Measurements from ENCODE around the gene GLCCI1. TPM values are rescaled to one million over a fixed set of nuclear protein-coding genes. Genes with fewer than 3 reads are reported as not detected.

Gene GLCCI1
- total RNA-seq, 4 donors from 2014 or later, result 15.6 to 24.0 (median 21.7) TPM

- TF ChIP-seq, protein P1, sequence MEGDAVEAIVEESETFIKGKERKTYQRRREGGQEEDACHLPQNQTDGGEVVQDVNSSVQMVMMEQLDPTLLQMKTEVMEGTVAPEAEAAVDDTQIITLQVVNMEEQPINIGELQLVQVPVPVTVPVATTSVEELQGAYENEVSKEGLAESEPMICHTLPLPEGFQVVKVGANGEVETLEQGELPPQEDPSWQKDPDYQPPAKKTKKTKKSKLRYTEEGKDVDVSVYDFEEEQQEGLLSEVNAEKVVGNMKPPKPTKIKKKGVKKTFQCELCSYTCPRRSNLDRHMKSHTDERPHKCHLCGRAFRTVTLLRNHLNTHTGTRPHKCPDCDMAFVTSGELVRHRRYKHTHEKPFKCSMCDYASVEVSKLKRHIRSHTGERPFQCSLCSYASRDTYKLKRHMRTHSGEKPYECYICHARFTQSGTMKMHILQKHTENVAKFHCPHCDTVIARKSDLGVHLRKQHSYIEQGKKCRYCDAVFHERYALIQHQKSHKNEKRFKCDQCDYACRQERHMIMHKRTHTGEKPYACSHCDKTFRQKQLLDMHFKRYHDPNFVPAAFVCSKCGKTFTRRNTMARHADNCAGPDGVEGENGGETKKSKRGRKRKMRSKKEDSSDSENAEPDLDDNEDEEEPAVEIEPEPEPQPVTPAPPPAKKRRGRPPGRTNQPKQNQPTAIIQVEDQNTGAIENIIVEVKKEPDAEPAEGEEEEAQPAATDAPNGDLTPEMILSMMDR (IDR thresholded peaks at IDR 0.05; ENCODE audit: low read depth), result no peak
Measured at GRCh38 chr7:8115547-8116402, 147.2 kb downstream of the GLCCI1 start.

GRCh38 chr7:8117195-8117594 is 148.6 kb downstream of the GLCCI1 start:
- TF ChIP-seq, protein P1 (IDR thresholded peaks at IDR 0.05; ENCODE audit: low read depth), result no peak

DNA sequence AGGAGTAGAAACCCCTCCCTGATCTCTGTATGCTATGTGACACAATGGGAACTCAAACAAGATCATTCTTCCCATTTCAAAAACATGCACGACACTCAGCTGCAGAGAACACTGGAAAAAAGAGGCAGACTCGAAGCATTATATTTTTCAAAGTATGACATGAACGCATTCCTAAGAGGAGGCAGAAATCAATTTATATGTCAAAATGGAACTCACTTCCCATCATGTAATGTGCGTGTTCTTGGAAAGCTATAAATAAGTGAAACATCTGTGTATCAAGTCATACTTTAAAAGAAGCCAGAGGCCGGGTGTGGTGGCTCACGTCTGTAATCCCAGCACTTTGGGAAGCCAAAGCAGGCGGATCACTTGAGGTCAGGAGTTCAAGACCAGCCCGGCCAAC is 150.7 kb downstream of the GLCCI1 start:
- TF ChIP-seq, protein P1 (IDR thresholded peaks at IDR 0.05; ENCODE audit: low read depth), result no peak

GRCh38 chr7:8120390-8121058 is 151.9 kb downstream of the GLCCI1 start:
- TF ChIP-seq, protein P1 (IDR thresholded peaks at IDR 0.05; ENCODE audit: low read depth), result no peak

- TF ChIP-seq, protein P1 (IDR thresholded peaks at IDR 0.05; ENCODE audit: low read depth), result no peak
Measured at GRCh38 chr7:8121243-8121642, 152.6 kb downstream of the GLCCI1 start.

DNA sequence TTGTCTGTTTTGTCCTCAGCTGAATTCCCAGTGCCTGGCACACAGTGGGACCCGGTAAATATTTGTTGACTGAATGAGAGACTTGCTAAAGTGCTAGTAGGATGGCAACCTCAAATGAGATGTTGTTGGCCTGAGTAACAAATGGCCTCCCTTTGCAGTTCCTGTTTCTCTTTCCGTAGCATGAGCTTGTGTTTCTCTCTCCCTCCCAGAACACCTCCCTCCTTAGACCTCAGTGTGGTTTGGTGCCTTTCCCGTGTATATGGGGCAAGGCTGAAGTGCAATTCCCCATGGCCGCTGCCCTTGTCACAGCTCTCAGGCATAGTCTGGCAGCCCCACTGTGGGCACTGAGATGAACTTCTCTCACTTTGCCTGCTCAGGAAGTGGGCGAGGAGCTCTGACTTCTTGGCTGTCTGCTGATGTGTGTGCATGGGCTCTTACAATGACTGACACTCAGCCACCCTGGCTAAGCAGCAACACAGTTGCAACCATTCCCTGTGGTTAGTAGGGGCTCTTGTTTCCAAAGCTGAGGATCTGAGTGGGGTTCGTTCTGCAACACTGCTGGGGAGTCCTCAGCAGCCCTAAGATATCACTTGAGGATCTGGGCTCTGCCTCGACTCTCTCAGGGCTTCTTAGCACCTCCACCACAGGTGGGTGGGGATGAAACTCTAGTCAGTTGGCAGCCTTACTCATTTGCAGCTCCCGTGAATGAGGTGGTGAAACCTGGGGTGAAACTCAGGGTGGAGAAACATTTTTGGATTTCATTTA is 157.3 kb downstream of the GLCCI1 start:
- TF ChIP-seq, protein P1 (IDR thresholded peaks at IDR 0.05; ENCODE audit: low read depth), result no peak

All from subcutaneous adipose tissue (tissue), 4 donors.